Astrocyte of the cerebellum (primary cell): Measurements from ENCODE around the gene ISM2.

Source experiments
- DNase-seq: peaks from one replicate; pipeline ENCODE4 v3.0.0-alpha.2; 2011; ENCODE audit warnings: low read depth
- H3K4me3 ChIP-seq: 2 replicates; pipeline ENCODE4 v1.5.1; 2011; ENCODE audit warnings: mild to moderate bottlenecking, low read depth, low read length, moderate library complexity
- in situ Hi-C: cut with HindIII; loops from 2 replicates; pipeline ENCODE4 v1.10.0; 2017; ENCODE audit warnings: low sequenced_read_pairs
- TF ChIP-seq, protein P1 (sequence below): IDR thresholded peaks from 2 replicates; pipeline ENCODE4 v1.5.1; 2012; ENCODE audit warnings: low read length, low read depth, moderate library complexity, mild to moderate bottlenecking; ENCODE audit errors: missing control alignments

Gene ISM2

DNA sequence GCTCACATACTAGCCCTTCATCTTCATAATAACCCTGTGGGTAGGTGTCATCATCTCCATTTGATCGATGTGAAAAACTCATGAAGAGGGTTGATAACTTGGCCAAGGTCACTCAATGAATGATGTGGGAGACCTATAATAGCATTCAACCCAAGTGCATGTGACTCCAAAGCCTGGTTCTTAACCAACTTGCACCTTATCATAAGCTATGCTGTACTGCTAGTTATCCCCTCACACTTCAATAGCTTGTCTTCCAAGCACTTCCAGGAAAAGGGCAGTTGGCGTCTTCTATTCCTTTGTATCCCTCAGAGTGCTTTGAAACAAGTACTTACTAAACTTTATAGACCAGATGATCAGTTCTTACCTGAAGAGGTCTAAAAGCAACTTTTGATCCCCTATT is 56.4 kb downstream of the ISM2 start:
- TF ChIP-seq, protein P1, sequence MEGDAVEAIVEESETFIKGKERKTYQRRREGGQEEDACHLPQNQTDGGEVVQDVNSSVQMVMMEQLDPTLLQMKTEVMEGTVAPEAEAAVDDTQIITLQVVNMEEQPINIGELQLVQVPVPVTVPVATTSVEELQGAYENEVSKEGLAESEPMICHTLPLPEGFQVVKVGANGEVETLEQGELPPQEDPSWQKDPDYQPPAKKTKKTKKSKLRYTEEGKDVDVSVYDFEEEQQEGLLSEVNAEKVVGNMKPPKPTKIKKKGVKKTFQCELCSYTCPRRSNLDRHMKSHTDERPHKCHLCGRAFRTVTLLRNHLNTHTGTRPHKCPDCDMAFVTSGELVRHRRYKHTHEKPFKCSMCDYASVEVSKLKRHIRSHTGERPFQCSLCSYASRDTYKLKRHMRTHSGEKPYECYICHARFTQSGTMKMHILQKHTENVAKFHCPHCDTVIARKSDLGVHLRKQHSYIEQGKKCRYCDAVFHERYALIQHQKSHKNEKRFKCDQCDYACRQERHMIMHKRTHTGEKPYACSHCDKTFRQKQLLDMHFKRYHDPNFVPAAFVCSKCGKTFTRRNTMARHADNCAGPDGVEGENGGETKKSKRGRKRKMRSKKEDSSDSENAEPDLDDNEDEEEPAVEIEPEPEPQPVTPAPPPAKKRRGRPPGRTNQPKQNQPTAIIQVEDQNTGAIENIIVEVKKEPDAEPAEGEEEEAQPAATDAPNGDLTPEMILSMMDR: no peak
- DNase-seq: no peak
- H3K4me3 ChIP-seq: no peak overlapping the region
- in situ Hi-C loops: no loop called here

DNA sequence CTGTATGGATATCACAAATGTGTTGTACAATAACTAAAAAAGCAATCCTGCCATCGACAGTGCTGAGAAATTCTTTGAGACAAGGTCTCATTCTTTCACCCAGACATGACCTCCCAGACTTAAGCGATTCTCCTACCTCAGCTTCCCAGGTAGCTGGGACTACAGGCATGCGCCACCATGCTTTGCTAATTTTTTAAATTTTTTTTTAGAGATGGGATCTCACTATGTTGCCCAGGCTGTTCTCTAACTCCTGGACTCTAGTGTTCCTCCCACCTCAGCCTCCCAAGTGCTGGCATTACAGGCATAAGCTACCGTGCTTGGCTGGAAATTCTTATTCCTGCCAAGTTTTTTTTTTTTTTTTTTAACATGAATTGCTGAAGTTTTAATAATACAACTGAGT is 58.8 kb downstream of the ISM2 start:
- no peak for DNase-seq
- TF ChIP-seq, protein P1: no peak
- no peak overlapping the region for H3K4me3 ChIP-seq
- in situ Hi-C loops: no loop called here

DNA sequence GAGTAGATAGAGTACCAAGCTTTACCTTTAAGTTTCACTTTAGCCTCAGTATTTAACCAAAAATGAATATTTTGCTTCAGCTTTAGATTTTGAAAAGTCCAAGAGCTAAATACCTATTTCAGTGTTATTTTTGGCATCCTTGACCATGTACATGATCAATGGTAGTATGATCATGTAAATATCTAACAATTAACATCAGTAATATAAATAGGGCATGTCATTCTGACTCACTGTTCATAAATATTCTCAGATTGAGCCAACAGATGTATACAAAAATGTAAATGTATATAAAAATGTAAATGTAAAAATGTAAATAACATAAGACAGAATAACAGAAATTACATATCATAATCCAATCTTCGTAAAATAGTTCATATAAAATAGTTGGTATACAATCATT is 60.0 kb downstream of the ISM2 start:
- TF ChIP-seq, protein P1: no peak
- DNase-seq: no peak
- in situ Hi-C loops: no loop called here
- no peak overlapping the region for H3K4me3 ChIP-seq

DNA sequence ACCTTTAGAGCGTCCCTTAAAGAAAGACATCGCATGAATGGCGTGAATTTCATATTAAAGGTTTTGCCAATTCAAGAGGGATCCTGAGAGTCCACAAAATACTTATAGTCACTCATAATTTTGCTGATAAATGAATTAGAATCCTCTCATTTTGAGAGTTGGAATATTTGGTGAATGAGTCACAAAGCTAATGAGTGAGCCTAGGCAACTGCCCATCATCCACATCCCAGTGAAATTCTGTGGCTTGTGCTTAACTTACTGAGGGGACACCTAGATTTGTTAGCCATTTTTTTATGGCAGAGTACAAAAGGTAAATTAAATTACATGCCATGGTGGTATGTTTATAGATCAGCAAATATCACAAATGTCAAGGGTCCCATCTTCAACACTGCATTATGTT is 62.6 kb downstream of the ISM2 start:
- DNase-seq: no peak
- in situ Hi-C loops: no loop called here
- H3K4me3 ChIP-seq: no peak overlapping the region
- TF ChIP-seq, protein P1: no peak

DNA sequence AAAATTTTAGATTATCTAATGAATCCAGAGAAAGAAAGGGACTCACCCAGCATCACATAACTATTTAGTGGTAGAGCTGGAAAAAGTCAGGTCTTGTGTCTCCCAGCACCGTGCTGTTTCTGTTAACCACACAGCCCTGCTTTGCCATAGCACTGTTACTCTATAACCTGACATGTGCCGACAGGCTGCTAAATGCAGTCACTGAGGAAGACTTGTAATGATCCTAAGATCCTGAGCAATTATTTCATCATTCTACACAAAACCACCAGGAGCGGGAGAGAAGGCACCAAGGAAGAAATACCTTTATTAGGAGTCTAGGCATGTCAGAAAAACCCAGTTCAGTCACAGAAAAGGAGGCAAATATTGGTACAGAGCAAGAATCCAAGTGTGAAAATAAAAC is 72.2 kb downstream of the ISM2 start:
- TF ChIP-seq, protein P1: no peak
- H3K4me3 ChIP-seq: no peak overlapping the region
- DNase-seq: no peak
- in situ Hi-C loops: no loop called here

DNA sequence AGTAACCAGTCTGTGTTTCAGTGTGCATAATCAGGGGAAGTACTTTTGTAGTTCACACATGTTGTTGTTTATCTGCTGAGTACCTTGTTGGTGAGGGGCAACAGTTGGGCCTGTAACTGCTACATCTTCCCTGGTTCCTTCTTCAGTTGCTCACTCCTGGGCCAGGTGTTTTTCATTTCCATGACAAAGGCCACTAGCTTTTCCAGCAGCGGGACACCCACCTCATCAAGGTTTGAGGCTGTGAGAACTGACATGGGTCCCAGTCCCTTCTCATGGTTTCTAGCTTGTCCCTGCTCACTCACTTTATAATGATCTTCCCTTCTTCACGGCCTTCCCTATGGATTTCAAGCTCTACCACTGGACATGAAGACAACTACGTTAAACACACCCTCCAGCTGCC is 73.8 kb downstream of the ISM2 start:
- no peak overlapping the region for H3K4me3 ChIP-seq
- TF ChIP-seq, protein P1: no peak
- in situ Hi-C loops: no loop called here
- DNase-seq: no peak
